ENCODE results near the gene MAP4K2. TPM values are rescaled to one million over a fixed set of nuclear protein-coding genes. Genes with fewer than 3 reads are reported as not detected.

Gene MAP4K2
- total RNA-seq, 1 experiment from 2014 or later: 46.5 TPM

- ChIA-PET POLR2A (ENCODE audit: low non-redundant PET) (interaction anchor here (0.9 kb wide), 1 partner anchor 11 kb away, joined by 3 read pairs; no protein-coding TSS in a partner anchor), CTCF (no interaction called here)
- no peak overlapping the region for H3K27ac ChIP-seq (ENCODE audit: low read depth, low read length, poor library complexity, severe bottlenecking)
- intact Hi-C loops (cut with micrococcal nuclease; ENCODE audit: unreplicated experiment): no loop called here
- H3K9me3 ChIP-seq (ENCODE audit: low read depth, low read length, poor library complexity, severe bottlenecking): no peaks in the 10 kb centered on the region
- BruUV-seq (replicated peaks): no TSS peak
- no peak for DNase-seq (ENCODE audit: low spot score)
- H3K27me3 ChIP-seq (replicated peaks; ENCODE audit: insufficient read depth, low read depth, low read length, poor library complexity): no peaks in the 10 kb centered on the region
- H3K4me1 ChIP-seq (ENCODE audit: insufficient read depth, low read length, poor library complexity, severe bottlenecking): peaks cover 28% of the 10 kb centered on the region
- peaks cover 84% of the 10 kb centered on the region for H3K36me3 ChIP-seq (ENCODE audit: insufficient read depth, low read length, poor library complexity, severe bottlenecking)
- TF ChIP-seq, protein P1, sequence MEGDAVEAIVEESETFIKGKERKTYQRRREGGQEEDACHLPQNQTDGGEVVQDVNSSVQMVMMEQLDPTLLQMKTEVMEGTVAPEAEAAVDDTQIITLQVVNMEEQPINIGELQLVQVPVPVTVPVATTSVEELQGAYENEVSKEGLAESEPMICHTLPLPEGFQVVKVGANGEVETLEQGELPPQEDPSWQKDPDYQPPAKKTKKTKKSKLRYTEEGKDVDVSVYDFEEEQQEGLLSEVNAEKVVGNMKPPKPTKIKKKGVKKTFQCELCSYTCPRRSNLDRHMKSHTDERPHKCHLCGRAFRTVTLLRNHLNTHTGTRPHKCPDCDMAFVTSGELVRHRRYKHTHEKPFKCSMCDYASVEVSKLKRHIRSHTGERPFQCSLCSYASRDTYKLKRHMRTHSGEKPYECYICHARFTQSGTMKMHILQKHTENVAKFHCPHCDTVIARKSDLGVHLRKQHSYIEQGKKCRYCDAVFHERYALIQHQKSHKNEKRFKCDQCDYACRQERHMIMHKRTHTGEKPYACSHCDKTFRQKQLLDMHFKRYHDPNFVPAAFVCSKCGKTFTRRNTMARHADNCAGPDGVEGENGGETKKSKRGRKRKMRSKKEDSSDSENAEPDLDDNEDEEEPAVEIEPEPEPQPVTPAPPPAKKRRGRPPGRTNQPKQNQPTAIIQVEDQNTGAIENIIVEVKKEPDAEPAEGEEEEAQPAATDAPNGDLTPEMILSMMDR (conservative IDR thresholded peaks at IDR 0.05; ENCODE audit: low read depth, low read length): no peak
- no peak for TF ChIP-seq EZH2 (IDR thresholded peaks at IDR 0.05; ENCODE audit: borderline replicate concordance, low read depth, low read length, poor library complexity, severe bottlenecking)
- no peak overlapping the region for H3K4me3 ChIP-seq (ENCODE audit: low read depth, low read length, poor library complexity, severe bottlenecking)
Observed at GRCh38 chr11:64774144-64774543, 28.9 kb downstream of the MAP4K2 start.

DNA sequence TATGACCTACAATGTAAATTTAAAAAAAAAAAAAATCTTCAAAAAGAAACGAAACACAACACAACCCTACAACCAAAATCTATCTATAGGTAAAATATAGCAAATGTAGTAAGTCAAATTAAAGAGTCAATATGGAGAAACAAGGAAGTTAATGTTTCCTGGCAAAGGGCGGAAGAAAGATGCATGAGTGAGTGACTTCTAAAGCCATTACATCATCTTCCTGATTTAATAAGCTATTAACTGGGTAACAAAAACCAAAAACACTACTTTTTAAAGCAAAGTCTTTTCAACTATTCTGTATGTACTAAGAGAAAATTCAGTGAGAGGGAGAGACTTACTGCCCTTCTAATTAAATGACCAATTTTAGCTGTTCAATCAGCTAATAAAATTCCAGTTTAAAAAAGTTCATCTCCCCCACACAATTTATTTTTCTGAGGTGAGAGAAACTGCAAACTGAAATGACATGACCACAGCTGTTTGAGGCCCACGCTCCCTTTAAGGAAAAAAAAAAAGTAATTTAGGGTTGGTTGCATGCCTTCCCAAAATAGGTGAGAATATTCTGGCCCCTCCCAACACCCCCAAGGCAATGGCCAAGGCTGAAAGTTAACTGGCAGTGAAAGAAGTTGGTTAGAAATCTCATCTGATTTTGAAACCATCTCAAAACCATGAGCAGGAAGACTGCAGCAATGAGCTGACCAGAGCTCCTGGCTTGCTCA lies 30.6 kb downstream of the MAP4K2 start:
- H3K27ac ChIP-seq (ENCODE audit: low read depth, low read length, poor library complexity, severe bottlenecking): peak overlapping the region; percentile 8
- H3K4me3 ChIP-seq (ENCODE audit: low read depth, low read length, poor library complexity, severe bottlenecking): no peak overlapping the region
- no peaks in the 10 kb centered on the region for H3K9me3 ChIP-seq (ENCODE audit: low read depth, low read length, poor library complexity, severe bottlenecking)
- peaks cover 100% of the 10 kb centered on the region for H3K36me3 ChIP-seq (ENCODE audit: insufficient read depth, low read length, poor library complexity, severe bottlenecking)
- no peaks in the 10 kb centered on the region for H3K27me3 ChIP-seq (replicated peaks; ENCODE audit: insufficient read depth, low read depth, low read length, poor library complexity)
- H3K4me1 ChIP-seq (ENCODE audit: insufficient read depth, low read length, poor library complexity, severe bottlenecking): peaks cover 35% of the 10 kb centered on the region
- POLR2A ChIA-PET (ENCODE audit: low non-redundant PET): interaction anchor here (0.5 to 0.7 kb wide), 5 partner anchors 11 to 731 kb away, joined by 5 to 8 read pairs (median 5); partner anchors contain the start of gene PYGM
- CTCF ChIA-PET: interaction anchor here (0.7 kb wide), 1 partner anchor 152 kb away, joined by 3 read pairs; no protein-coding TSS in a partner anchor
- BruUV-seq (replicated peaks): no TSS peak
- intact Hi-C loops (cut with micrococcal nuclease; ENCODE audit: unreplicated experiment): no loop called here
- TF ChIP-seq, protein P1 (conservative IDR thresholded peaks at IDR 0.05; ENCODE audit: low read depth, low read length): no peak
- no peak for DNase-seq (ENCODE audit: low spot score)

GRCh38 chr11:64771861-64772260 lies 31.2 kb downstream of the MAP4K2 start:
- Histone ChIP-seq H3K36me3 (ENCODE audit: insufficient read depth, low read length, poor library complexity, severe bottlenecking) (peaks cover 100% of the 10 kb centered on the region), H3K9me3 (ENCODE audit: low read depth, low read length, poor library complexity, severe bottlenecking) (no peaks in the 10 kb centered on the region), H3K4me3 (ENCODE audit: low read depth, low read length, poor library complexity, severe bottlenecking) (no peak overlapping the region), H3K27ac (ENCODE audit: low read depth, low read length, poor library complexity, severe bottlenecking) (peak overlapping the region; percentile 8), H3K4me1 (ENCODE audit: insufficient read depth, low read length, poor library complexity, severe bottlenecking) (peaks cover 36% of the 10 kb centered on the region), H3K27me3 (replicated peaks; ENCODE audit: insufficient read depth, low read depth, low read length, poor library complexity) (no peaks in the 10 kb centered on the region)
- no peak for TF ChIP-seq EZH2 (IDR thresholded peaks at IDR 0.05; ENCODE audit: borderline replicate concordance, low read depth, low read length, poor library complexity, severe bottlenecking)
- TF ChIP-seq, protein P1 (conservative IDR thresholded peaks at IDR 0.05; ENCODE audit: low read depth, low read length): no peak
- ChIA-PET POLR2A (ENCODE audit: low non-redundant PET) (interaction anchor here (0.5 to 0.6 kb wide), 2 partner anchors 11 to 732 kb away, joined by 5 to 7 read pairs; no protein-coding TSS in a partner anchor), CTCF (interaction anchor here (0.7 kb wide), 1 partner anchor 151 kb away, joined by 3 read pairs; no protein-coding TSS in a partner anchor)
- no peak for DNase-seq (ENCODE audit: low spot score)
- intact Hi-C loops (cut with micrococcal nuclease; ENCODE audit: unreplicated experiment): no loop called here
- BruUV-seq (replicated peaks): no TSS peak
